Measurements from ENCODE around the gene OPCML.

Gene OPCML

DNA sequence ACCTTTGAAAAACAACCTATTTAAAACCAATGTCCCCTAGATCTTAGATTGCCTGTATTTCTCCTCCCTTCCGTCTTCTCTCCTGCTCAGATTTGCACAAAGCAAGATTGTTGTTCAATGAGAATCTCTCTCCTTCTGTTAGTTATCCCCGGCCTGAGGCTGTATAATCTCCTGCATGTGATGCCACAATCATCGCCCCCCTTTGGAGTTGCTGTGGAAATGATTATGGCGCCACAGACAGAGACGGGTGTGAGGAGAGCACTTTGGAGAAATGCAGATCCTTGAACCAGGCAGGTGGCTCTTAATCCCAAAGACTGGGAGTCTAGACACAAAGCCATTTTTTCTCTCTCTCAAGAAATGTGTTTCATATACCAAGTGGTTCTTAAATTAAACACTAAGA is 941.3 kb downstream of the OPCML start:
- no peak for DNase-seq (ENCODE audit: low read depth in 2 of 2, low spot score in 1 of 2)

DNA sequence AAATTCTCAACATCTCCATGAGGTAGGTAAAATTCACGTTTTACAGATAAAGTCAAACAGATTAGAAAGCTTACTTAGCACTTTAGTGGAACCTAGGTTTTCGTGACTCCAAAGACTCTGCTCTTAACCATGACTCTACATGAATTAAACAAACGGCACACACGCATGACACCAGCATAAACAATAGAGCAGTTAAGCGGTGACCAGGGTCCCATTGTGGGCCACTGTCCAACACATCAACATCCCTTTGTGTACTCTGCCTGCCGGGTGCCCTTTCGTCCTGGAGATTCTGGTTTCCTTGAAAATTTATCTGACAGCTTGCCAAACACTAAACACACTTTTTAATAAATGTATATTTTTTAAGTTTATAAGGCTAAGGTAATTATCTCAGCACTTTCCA is 941.7 kb downstream of the OPCML start:
- DNase-seq (ENCODE audit: low read depth in 2 of 2, low spot score in 1 of 2) = no peak

DNA sequence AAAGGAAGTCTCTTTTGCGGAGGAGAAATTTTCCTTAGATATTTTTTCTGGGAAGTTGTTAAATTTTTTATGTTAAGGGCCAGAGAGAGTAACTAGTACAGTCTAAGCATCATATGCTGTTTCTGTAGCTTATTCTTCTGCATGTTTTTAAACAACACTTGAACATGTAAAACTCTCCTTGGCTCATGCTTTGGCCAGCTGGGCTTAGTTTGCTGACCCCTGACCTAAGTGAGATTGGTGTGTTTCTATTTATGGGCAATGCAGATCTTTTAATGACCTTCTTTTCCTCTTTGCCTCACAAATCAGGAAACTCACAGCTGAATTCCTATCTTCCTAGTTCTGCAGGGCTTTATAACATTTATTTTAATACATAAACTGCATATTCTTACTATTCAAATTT is 942.5 kb downstream of the OPCML start:
- DNase-seq (ENCODE audit: low read depth in 2 of 2, low spot score in 1 of 2) = no peak

DNA sequence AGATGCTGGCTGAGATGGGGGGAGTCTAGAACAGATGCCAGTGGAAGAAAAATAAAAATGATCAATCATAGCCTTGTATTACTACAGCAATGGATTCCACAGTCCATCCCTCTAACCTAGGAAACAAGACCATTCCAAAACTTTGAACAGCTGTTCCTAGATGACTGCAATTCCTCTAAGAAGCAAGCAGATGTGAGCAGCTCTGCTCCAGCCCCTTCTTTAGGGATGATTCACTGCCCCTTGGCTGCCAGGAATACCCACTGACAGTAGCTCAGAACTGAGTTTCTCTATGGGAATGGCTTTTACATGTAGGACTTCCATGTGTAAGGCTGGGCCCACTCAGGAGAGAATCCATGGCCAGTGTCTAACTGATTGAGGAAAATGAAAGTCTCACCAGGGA is 943.9 kb downstream of the OPCML start:
- DNase-seq (ENCODE audit: low read depth in 2 of 2, low spot score in 1 of 2) = no peak

DNA sequence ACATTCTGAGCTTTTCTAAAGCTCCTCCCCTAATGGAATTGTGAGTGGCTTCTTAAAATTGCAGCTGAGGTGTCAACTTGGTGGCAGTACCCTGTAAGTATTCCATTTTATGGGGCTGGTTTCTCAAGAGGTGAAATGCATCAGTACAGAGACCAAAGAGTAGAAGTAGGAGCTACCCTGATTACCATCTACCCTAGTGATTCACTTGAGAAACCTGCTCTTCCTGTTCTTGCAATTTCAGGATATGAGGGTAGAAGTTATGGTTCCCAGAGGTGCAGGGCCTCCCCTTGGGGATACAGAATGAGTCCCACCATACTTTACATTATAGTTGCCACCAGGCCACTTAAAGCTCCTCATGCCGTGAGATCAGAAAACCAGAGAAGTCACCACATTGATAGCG is 944.6 kb downstream of the OPCML start:
- no peak for DNase-seq (ENCODE audit: low read depth in 2 of 2, low spot score in 1 of 2)

DNA sequence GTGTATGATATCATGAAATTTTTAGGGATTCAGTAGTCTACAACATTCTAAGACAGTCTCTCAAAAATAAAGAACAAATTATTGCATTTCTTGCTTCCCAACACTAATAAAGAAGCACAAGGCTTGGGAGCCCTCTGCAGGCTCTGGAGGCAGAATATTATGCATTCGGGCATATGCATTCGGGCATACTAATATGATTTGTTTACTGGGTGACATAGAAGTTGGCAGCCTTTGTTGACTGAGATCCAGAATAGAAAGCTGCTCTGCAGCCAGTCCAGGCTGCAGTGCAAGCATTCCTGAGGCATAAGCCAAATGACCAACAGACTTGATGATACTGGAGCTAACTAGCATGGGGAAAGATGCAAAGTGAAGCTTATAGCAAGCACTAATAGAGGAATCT is 945.5 kb downstream of the OPCML start:
- no peak for DNase-seq (ENCODE audit: low read depth in 2 of 2, low spot score in 1 of 2)

DNA sequence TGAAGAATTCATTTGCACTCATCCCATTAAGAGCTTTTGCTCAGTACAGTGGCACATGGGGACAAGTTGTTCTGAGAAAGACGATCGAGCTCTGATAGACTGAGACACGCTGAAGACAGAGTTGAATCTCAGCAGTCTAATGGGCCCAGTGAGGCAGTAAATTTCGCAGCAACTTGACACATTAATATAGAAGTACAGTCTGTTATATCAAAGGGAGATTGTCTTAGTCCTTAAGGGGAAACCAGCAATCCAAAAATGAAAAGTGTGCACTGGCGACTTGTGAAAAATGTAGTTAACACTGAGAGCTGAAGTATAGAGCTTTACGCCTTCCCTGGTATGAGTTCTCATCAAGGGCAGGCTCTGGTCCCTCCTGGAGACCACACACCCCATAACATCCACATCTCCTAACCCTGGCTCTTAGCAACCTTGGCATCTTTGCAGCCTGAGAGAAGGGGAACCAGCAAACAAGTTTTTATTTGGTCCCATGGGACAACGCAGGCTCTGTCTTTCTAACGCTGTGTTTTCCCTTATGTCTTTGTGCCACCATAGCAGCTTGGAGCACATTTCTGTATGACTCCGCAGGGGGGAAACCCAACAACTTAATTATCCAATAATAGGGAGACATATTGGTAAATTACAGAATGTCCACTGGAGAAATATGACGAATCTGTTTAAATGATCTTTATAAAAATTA is 952.5 kb downstream of the OPCML start:
- DNase-seq (ENCODE audit: low read depth in 2 of 2, low spot score in 1 of 2) = no peak

DNA sequence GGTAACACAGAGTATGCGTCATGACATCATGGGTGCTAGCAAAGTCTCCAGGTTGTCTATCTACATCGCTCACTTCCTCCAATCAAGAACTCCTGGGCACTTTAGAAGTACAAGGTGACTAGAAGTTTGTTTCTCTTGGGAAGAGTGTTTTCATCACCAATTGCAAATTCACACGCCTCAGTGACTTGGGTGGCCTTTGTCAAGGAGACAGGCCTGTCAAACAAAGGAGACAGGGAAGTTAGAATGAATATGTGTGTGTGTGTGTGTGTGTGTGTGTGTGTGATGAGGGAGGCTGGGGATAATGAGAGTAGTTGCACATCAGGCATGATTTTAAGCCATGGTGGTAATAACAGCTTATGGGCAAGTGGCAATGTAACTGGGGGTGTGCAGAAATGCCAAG is 953.2 kb downstream of the OPCML start:
- no peak for DNase-seq (ENCODE audit: low read depth in 2 of 2, low spot score in 1 of 2)

DNA sequence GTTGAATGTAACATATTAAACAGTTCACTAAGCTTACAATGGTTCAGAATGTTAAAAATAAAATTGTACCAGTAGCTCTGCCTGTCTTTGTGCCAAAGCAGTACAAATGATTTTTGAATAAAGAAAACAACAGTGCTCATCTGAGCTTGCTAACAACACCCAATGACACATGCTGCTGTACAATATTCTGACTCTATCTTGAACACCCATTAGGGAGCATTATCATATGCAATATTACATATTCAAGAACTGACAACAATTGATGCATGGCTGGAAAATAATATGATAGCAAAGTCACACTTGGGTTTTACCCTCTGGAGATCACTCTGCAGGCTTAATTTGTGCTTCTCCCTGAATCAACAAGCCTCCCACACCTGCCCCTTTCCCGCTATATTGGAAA is 953.7 kb downstream of the OPCML start:
- no peak for DNase-seq (ENCODE audit: low read depth in 2 of 2, low spot score in 1 of 2)

DNA sequence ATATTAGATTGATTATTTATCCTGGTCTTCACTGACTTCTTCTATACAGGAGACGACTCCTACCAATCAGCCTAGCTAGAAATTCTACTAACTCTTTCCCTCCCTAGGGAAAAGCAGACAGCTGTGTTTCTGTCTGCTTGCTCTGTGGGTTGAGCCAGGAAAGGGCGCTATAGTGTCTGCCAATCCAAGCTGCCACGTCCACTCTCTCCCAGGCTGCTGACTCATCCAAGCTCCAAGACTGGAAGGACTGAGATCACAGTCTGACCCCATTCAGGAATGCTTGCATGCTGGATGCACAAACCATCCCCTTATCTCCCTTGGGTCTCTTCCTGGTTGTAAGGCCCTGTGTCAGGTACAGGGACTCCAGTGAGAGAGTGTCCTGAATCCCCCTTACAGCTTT is 955.6 kb downstream of the OPCML start:
- DNase-seq (ENCODE audit: low read depth in 2 of 2, low spot score in 1 of 2) = no peak

DNA sequence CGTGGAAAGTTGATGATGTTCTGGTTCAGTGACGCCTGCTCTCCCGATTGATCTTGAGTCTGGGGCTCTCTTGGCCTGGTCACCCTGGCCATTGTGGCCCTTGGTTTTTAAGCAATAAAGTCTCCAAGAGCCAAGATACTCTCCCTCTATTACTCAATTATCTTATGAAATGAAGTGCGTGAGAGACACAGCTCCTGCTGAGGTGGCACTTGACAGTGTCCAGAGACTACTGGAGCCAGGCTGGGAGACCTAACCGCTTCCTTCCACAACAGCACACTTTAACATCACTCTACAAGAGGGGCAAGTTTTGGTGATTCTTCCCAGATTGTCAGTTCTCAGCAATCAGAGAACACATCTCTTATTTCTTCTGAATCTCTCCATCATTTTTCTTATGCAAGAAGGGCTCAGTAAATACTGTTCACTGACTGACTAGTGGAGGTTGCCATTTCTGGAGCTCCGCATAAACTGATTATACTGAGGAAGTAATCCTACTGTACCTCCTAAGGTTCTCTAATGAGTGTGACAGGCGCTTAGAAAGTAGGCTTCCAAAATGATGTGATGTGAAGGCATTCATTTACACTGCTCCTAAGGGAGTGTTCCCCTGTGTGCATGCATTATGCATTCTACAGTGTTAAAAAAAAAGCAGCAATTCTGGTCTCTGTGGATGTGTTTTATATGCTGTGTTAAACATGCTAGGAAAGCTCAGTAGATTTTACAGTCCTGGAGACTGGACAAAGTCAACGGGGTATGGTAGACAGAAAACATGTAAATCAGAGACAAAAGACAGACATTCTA is 968.0 kb downstream of the OPCML start:
- no peak for DNase-seq (ENCODE audit: low read depth in 2 of 2, low spot score in 1 of 2)

DNA sequence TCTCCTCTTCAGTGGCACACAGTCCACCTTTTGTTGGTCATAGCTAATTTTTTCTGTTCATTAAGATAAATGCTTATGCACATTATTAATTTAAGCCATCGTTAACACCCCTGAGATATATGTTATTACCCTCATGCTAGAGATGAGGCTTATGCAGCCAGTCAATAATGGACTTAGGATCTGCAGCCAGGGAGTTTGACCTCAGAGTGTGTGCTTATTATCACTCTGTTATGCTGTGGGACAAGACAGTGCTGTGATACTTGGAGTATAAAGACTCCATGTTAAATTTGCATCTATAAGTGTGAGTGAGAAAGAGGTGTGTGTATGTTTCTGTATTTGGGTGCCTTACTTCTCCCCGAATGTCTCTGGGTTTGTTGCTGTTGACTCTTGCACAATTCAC is 969.3 kb downstream of the OPCML start:
- DNase-seq (ENCODE audit: low read depth in 2 of 2, low spot score in 1 of 2) = no peak

DNA sequence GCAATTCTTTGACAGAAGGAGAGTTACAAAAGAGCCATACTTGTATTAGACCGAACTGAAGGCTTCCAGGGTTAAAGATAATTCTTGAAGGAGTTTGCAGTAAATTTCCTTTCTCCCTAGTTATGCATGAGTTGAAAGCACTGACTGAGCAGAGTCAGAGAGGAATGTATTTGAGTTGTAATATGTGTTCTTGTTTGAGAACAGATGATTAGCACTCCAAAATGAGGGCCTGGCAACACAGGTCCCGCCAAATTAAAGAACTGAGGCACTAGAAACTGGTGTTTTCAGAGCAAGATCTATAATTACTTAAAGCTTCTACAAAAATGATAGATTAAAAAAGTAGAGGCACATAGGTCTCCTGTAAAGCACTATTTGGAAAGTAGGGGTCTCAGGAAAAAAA is 970.4 kb downstream of the OPCML start:
- no peak for DNase-seq (ENCODE audit: low read depth in 2 of 2, low spot score in 1 of 2)

DNA sequence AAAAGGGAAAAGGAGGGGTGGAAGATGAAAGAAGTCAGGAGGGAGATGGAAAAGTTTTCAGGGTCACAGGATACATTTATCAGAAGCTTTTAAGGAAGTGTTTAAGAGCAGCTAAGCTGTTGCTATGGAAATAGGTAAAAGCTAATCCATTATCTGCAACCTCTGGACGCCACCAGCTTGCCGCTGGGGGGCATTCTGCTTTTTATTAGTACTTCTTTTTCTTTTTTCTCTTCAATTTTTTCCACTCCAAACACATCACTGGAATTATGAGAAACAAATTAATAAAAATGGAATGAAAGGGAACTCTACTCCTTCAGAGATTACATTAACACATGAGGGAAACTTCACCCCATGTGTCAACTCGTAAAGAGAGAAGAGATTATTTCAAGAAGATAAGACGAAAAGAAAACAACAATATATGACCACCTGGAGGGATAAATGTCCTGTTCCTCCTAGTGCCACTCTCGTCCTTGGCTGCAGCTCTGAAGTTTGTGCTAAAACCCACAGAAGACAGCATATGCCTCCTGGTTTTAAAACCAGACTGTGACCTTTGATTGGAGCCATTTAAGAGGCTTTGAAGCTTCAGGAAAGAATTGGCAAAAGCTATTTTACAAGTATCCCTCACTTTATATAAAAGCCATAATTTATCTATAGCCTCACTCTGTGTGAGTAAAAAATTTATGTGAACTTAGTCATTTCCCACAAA is 972.8 kb downstream of the OPCML start:
- no peak for DNase-seq (ENCODE audit: low read depth in 2 of 2, low spot score in 1 of 2)

DNA sequence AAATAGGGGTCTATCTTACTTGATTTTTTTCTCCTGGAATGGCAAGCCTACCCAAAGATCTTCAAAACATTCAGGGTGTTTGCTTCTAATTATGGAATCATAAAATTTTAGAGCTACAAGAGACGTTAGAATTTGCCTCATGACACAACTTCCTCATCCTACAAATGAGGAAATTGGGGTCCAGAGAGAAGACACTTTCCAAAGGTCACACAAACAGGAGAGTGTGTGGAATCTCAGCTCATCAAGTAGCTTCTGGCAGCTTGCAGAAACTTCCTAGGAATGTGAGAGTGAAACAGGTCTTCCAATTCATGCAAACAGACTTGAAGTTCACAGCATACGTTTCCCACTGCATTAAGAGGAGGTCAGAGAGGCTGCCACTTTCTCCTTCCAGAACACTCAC is 976.0 kb downstream of the OPCML start:
- DNase-seq (ENCODE audit: low read depth in 2 of 2, low spot score in 1 of 2) = no peak

DNA sequence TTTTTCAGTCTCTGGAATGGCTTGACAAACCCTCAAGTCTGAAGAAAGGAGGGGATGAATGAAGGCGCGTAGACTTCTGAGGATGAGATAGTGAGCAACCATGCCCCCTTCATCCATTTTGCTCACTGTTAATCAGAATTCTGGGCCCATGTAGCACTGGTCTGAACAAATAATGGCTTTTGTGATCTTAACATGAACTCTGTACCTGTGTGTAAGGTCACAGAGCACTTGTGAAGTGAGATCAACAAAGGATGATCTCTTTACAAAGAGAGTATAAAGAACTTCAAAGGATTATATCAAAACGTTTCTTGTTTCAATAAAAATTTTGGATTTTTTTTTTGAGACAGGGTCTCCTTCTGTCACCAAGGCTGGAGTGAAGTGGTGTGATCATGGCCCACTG is 976.7 kb downstream of the OPCML start:
- DNase-seq (ENCODE audit: low read depth in 2 of 2, low spot score in 1 of 2) = no peak

DNA sequence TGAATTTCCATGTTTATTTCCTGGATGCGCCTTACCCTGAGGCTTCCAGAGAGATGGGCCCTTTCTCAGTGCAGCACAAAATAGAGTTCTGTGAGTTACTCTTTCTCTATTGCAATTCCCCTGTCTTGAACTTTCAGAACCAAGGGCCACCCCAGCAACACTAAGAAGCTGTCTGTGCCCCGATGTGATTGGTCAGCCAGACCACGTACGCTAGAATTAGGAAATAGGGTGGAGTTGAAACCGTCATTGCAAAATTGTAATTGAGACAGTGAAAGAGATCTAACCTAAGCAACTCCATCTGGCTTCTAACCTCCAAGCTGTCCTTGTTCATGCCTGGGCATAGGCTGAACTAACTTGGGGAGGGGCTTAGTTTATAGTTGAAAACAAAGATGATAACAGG is 981.3 kb downstream of the OPCML start:
- no peak for DNase-seq (ENCODE audit: low read depth in 2 of 2, low spot score in 1 of 2)

DNA sequence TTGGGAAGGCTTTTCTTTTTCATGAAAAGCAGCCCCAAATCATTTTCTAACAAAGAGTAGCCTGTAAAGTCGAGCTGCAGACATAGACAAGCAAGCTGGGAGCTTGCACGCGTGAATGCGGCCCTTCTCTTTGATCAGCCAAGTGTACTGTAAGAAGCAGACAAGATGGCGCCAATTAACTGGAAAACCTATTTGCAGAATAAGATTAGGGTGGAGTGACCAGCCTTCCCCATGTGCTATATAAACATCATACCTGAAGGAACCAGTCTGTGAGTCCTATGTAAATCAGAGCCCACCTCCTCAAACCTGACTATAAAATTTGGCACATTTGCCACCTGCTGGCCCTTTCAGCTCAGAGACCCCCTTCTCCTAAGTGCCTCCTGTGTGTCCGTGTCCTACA is 982.7 kb downstream of the OPCML start:
- no peak for DNase-seq (ENCODE audit: low read depth in 2 of 2, low spot score in 1 of 2)

DNA sequence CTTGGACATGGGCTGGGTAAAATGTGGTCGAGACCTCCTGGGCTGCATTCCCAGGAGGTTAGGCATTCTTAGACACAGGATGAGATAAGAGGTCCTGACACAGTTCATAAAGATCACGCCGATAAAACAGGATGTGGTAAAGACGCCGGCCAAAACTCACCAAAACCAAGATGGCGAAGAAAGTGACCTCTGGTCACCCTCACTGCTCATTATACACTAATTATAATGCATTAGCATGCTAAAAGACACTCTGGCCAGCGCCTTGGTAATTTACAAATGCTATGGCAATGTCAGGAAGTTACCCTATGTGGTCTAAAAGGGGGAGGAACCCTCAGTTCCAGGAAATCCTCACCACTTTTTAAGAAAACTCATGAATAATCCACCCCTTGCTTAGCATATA is 983.3 kb downstream of the OPCML start:
- no peak for DNase-seq (ENCODE audit: low read depth in 2 of 2, low spot score in 1 of 2)

DNA sequence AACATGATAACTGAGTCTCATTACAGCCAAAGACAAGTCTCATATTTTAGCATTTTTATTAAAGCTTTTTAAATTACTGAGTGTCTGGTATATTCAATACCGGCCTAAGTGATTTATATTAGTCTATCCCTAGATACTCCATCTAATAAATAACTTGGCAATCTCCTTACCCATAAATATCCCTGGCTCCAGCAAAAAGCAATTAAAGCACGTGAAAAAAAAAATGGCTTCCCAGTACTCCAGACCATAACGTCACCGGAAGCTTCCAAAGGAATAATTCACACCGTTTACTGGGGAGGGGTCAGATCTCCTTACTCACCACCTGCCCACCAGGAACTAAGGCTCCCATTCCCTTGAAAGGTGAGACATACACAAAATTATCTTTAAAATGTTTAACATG is 988.3 kb downstream of the OPCML start:
- no peak for DNase-seq (ENCODE audit: low read depth in 2 of 2, low spot score in 1 of 2)

DNA sequence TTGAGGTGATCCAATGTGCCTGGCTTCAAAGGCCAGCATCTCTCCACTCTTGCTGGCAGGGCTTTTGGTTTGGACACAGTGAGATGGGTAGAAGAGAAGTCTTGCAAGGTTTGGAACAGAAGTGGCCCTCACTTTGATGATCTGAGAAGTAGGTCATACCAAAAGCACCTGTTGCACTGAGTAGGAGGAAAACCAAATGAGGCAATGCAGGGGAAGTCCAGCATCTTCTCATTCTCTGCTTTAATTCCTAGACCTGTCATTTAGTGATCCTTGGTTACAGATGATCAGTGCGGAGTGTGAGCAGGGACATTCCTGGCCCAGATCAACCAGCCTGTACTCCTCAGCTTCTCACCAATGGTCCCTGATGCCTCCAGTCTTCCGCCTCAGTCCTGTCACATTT is 990.5 kb downstream of the OPCML start:
- DNase-seq (ENCODE audit: low read depth in 2 of 2, low spot score in 1 of 2) = no peak

DNA sequence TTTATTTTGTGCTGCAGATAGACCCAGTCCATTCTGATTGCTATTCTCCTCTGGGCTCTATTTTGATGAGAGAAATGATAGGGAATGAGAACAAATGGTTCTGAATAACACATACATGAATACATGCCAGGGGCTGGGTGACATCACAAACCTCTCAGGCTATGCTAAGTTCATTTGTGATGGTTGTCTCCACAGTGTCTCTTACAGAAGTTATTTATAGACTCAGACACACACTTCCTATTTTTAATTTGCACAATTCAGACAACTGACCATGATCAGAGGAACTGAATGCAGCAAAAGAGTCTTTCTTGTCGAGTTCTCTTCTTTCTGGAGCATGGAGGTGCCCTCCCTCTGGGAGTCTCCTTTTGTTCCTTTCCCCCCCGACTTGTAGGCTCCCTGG is 991.7 kb downstream of the OPCML start:
- no peak for DNase-seq (ENCODE audit: low read depth in 2 of 2, low spot score in 1 of 2)
